Keratinocyte (primary cell): ENCODE data around the gene RELB.

Experiments
- CTCF ChIP-seq, 3 experiments: IDR thresholded peaks in 1 of 3; conservative IDR thresholded peaks in 1 of 3; optimal IDR thresholded peaks in 1 of 3; 2 replicates in 2 of 3; 3 replicates in 1 of 3; pipeline versions ENCODE3 to v1.5.1; 2011; ENCODE audit warnings: low read length in 3 of 3, mild to moderate bottlenecking in 3 of 3, moderate library complexity in 2 of 3, control low read depth in 1 of 3, inconsistent platforms in 1 of 3; ENCODE audit not compliant: insufficient read depth in 2 of 3; ENCODE audit errors: extremely low read depth in 1 of 3
- EZH2 ChIP-seq: IDR thresholded peaks from one replicate; pipeline ENCODE4 v1.6.1; 2012; ENCODE audit warnings: inconsistent platforms, mild to moderate bottlenecking, low read length, moderate library complexity

GRCh38 chr19:44969437-44969836 is 31.8 kb upstream of the RELB start:
- TF ChIP-seq CTCF (optimal IDR thresholded peaks at IDR 0.05 in 1 of 3, IDR thresholded peaks at IDR 0.05 in 1 of 3, conservative IDR thresholded peaks at IDR 0.05 in 1 of 3; ENCODE audit: extremely low read depth in 1 of 3, insufficient read depth in 2 of 3, low read length in 3 of 3) (no peak), EZH2 (no peak)
